CD4-positive, alpha-beta T cell treated with Interleukin-4 for 4 hours (primary cell): Measurements from ENCODE around the gene FER.
A peak's percentile ranks its signal among the peaks of the same experiment; 100 is the strongest.
"Not testable (repeated sequence)": the region's sequence is repeated elsewhere in the genome, so short reads cannot be mapped to it uniquely, and the experiment has no call there.

ENCODE experiments used
- DNase-seq: peaks from one replicate; pipeline ENCODE4 v3.0.0-alpha.2; 2020

FER gene

DNA sequence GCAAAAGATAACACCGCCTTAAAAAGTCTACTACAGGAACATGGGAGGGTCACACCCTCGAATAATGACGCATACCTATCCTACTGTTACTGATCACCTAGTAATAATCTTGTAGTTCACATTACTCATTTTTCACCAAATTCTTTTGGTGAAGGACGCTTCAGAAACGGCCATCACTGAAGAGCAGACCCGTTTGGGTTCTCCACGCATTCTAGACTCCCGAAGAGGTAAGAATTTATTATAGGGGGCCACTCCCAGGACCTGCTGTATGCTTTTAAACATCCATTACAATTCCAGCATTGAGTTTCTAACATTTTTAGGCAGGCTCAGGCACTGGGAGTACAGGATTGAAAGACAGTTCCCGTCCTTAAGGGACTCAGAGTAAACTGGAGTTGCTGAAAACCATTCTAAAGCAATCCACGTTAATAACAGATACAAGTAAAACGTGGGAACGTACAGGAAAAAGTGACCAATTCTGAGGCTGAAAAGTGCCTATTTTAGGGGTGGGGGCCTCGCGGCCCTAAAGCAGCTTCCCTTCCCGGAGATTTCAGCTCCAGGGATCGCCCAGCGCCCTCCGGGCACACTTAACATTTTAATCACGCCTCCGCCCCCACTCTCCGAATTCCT lies at the start of gene FER:
TSS of gene FER (plus strand) at position 124 of the 627 bp plus-strand sequence. CDS start 50,286 bp downstream, outside the sequence.
- peak; percentile 82 for DNase-seq

DNA sequence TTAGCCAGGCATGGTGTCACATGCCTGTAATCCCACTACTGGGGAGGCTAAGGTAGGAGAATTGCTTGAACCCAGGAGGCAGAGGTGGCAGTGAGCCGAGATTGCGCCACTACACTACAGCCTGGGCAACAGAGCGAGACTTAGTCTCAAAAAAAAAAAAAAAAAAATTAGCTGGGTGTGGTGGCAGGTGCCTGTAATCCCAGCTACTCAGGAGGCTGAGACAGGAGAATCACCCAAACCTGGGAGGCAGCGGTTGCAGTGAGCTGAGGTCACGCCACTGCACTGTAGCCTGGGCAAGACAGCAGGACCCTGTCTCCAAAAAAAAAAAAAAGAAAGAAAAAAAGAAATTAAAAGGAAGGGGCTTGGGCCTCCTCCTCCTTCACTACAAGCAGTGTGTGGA lies 47.3 kb upstream of the FER start:
- not testable (repeated sequence) for DNase-seq

DNA sequence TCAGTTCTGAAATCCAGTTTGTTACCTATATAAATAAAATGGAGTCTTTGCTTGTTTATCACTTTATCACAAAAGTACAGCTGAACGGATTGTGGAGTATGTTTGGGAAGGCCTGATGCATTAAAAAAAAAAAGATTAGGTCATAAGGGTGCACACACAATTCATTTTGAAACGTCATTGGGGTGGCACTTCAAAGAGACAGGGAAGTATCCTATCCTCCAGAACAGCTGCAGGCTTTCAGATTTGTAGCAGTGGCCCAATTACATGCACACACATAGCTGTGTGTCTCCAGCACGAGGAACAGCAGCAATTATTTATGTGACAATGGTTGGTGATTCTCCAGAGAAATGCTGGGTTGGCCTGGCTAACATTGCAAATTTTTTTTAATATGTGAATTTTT lies 46.8 kb upstream of the FER start:
- DNase-seq: no peak

DNA sequence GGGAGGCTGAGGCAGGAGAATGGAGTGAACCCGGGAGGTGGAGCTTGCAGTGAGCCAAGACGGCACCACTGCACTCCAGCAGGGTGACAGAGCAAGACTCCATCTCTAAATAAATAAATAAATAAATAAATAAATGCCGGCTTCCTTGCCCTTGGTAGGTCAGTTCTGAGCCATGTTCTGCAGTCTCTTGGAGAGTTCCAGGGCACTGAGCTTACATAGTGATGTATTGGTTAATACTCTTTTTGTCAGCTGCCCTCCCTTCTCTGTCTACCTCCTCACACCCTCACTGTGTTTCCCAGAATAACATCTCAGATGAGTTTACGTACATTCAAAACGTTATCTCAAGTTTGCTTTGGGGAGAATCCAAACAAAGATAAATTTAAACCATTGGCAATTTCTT lies 45.2 kb upstream of the FER start:
- no peak for DNase-seq

DNA sequence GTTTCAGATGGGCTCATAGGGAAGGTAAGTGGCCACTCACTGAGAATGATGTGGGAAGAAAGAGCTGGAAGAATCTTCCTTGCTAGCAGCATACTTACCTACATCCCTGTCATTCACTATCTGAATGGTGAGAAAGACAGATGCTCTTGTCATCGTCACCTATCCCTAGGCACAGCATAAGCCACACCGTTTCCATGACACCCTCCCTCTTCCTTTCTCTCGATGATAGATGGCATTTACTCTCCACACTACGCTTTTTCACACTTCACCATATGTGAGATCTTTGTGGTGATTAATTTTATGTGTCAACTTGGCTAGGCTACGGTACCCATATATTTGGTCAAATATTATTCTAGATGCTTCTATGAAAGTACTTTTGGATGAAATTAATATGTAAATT lies 44.4 kb upstream of the FER start:
- no peak for DNase-seq

DNA sequence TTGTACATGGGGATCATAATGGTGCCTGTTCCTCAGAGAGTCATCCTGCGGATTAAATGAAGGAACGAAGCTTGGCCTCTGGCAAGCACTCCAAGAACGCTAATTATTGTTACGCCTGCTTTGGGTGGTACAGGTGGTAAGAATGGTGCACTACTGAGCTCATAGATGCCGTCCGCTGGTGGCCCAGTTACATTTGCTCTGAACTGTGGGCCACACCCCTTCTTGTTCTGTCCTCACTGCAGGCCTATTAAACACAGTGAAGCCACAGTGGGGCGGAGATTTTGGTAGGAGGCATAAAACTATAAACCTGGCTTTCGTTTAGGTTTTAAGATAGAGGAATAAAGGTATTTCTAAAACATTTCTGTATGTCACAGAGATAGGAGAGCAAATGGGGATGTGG lies 40.6 kb upstream of the FER start:
- no peak for DNase-seq

DNA sequence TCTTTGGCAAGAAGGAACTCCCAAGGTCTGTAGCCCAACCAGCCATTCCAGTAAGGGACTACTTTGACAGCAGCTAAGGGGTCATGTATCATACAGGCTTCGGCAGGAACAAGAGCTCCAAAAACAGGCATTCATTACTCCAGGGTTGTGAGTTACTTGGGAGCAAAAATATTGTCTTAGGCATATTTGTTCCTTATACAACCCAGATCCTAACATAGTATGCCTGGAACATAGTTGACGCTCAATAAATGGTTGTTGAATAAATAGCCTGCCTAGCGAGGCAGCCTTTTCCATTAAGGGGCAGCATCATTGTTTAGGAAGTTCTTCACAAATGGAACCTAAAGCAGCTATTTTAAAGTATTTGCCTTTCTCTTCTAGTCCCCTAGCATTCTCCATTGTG lies 35.8 kb upstream of the FER start:
- DNase-seq: no peak

DNA sequence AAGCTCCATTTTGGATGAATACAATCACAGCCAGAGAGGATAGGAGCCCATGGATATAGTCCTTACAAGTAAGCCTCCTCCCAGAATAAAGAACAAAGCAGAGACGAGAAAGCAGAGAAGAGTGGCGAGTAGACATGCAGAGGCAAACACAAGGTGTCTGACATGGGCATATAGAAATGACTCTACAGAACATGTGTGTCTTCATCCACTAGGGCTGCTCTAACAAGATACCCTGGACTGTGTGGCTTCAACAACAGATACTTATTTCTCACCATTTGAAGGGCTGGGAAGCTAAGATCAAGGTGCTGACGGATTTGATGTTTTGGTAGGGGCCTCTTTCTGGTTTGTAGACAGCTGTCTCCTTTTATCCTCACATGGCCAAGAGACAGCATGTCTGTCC lies 32.3 kb upstream of the FER start:
- no peak for DNase-seq

DNA sequence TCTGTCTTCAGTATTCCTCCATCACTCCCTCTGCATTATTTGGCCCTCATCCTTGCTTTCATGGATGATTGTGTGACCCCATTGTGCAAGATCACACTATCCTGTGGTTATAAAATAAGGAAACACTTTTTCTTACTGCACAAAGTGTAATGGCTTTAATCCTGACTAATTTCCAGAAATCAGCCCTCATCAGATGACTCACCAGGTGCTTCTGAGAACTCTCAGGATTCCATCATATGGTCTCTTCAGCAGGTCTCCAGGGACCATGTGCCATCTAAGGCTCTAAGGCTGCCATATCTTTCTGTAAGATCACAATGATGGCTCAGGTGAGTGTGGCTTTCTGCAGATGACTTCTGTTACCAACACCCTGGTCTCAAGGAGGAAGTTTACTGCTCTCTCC lies 27.3 kb upstream of the FER start:
- no peak for DNase-seq

DNA sequence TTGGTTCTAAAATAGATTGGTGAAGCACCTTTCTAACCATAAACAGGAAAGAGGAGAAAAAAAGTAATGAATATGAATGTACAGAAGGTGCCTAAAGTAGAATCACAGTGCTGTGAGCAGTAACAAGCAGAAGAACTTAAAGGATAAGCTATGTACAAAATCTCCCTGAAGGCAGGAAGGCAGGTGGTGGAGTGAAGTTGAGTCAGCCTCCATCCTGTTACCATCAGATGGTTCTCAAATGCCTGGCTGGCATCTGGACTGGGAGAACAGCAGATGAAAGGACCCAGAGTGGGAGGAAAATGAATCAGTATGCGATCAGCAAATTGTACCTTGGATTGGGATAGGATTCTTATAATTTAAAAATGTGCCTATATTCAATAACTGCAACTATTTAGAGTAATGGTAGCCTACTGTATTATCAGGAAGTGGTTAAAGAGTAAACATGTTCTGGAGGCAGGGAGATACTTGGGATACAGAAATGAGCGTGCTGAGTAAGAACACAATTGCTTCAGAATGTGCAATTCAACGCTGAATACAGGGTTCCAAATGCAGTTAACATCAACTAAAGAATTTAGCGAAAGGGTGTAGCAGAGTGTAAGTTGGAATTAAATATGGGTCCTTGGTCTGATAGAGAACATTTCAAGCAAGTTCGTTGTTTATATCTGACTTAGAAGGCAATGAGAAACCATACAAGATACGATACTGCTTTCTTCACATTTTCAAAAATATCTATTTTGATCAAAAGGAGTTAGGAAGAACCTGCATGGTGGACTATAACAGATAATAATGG lies 21.1 kb upstream of the FER start:
- no peak for DNase-seq

DNA sequence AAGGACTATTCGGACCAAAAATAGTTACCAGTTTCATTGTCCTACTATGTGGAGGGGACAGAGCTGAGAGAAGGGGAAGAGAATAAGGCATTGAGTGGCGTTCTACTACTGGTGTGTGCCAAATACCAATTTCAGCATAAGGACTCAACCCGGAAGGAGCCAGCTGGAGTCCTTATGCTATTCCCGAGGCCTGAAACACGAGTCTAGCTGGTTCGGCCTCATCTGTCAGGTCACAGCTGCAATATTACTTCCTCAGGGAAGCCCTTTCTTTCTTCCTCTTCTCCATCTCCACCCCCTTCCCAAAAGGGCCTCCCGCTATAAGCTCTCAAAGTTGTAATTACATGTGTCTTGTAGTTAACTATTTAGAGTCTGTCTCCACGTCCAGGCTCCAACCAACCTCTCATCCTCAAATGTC lies 20.5 kb upstream of the FER start:
- no peak for DNase-seq

DNA sequence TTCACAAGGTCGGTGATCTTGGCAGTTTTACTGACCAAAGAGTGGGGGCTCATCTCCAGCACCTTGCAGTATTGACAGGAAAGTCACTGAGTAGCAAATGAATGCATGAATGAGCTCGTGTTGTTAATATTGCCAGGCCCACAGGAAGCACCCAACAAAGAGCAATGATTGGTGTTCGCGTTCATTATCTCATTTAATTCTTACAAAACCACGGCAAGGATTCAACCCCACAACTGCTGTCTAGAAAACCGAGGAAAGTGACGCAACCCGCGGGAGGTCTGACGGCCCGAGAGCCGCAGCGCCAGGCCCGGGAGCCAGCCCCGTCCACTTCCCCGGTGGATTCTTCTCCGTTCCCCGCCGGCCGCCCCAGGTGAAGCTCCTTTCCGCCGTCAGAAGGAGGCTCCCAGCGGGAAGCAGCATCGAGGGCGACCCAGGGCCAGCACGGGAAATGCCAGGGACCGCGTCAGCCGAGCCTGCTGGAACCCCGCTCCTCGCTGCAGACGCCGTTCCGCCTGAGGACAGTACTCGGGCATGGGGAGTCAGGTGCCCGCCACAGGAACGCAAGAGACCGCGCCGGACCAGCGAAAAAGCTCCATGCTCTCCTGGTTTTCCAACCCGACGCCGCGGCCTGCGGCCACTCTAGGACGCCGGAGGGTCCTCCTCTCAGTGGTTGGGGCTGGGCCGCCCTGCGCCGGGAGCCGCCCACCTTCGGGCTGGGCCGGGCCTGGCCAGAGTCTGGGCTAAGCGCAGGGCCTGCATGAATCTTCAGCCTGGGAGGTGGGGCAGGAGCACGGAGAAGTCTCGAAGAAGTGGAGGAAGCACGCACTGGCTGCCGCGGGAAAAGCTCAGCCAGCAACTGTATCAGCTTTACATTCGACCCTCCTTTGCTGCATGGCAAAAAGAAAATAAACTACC lies 19.8 kb upstream of the FER start:
- peak; percentile 35 for DNase-seq

DNA sequence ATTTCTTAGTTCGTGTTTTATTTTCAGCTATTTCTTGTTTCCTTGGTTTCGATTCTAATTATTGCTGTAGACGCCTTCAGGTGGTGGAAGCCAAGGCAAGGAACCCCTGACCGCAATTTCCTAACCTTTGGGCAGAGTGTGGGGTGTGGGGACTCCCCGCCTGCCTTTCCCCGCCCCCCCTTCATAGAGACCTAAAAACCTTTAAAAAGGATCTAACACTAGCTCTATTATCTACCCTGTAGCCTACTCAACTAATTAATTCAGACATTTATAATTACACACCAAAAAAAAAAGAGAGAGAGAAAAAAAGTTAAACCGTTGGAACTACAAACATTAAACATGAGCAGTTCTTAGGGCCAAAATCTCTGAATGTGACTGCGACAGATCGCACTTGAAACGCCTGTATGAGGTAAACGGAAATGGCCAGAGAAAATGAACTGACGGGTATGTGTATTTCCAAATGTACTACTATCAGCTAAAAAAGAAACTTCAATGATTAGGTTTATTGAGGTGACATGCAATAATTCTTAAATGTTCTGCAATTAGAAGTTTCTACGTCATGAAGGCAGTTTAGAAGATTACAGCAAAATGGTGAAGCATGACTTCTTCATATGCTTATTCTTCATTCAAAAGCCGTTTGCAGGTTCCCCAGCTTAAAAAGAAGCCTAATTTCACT lies 19.0 kb upstream of the FER start:
- DNase-seq: peak; percentile 48

DNA sequence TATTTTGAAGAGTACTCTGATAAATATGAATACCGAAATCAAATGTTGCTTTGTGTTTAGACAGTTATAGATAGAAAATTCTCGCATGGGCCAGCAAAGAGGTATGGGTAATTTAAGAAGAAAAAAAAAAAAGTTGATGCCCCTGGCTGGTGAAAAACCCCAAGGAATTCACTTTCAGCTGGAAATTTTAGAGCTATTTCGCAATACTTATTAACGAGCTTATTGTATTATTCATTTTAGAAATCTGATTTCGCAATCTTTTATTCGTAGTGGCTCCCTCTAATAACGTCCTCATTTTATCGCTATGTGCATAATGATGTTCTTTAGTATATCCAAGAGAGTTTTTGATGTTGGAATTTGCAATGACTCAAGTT lies 18.5 kb upstream of the FER start:
- no peak for DNase-seq

DNA sequence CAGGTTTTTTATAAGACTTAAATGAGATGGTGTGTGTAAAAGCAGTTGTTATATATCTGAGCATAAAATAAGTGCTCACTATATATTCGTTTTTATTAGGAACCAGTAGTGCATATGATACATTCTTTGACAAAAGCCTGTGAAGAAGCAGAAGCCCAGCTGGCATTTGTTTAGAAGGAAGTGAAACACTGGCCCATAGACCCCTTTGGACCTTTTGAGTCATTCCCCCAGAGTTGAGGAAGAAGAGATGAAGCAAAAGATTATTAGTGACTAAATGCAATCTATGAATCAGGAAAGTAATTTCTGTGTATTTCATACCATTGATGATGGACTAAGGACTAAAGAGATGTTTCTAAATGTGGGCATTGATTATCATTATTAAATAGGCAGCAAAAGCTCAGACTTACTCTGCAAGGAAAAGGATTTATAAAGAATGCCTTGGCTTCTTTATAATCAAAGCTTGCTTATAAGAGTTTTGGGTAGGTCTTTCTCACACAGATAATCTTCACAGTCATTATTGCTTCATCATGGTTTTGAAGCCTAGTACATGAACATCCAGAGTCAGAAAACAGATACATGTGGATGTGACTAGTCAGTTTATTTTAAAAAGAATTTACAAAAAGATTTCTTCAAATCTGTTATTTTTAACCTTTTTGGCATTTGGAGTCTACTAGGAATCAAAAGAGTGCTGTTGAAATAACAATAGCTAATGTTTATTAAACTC lies 16.9 kb upstream of the FER start:
- DNase-seq: no peak

DNA sequence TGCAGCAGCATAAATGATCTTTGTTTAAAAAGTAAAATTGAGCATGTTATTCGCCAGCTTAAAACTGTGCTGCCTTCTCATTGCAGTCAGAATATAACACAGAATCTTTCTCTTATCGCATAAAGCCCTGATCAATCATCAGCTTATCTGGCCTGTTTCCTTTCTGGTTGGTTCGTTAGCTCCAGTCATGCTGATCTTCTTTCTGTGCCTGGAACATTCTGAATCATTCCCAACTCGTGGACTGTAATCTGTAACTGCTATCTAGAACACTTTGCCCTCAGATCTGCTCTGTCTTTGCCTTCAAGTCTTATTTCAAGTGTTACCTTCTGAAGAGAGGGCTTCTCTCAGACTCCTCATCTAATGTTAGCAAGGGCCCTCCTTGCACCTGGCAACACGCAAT lies 11.9 kb upstream of the FER start:
- no peak for DNase-seq

DNA sequence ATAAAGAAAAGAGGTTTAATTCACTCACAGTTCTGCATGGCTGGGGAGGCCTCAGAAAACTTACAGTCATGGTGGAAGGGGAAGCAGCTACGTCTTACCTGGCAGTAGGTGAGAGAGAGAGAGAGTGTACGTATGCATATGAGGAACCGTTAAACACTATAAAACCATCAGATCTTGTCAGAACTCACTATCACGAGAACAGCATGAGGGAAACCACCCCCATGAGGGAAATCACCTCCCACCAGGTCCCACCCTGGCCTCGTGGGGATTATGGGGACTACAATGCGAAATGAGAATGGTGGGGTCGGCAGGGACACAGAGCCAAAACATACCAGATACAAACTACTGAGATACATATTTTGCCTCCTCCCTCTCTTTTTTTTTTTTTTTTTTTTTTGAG lies 10.8 kb upstream of the FER start:
- DNase-seq: no peak

DNA sequence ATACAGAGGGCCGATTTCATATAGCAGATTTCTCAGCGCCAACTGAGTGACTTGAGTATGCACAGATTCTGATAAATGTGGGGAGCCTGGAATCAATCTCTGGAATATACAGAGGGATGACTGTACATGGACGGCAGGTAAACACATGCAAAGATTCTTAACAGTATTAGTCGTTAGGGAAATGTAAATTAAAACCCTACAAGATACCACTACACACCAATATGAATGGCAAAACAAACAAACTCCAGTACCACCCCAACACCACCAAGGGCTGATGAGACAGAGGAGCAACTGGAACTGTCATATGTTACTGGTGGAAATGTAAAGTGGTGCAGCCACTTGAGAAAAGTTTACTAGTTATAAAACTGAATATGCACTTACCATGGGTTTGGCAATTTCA lies 8.3 kb upstream of the FER start:
- no peak for DNase-seq

DNA sequence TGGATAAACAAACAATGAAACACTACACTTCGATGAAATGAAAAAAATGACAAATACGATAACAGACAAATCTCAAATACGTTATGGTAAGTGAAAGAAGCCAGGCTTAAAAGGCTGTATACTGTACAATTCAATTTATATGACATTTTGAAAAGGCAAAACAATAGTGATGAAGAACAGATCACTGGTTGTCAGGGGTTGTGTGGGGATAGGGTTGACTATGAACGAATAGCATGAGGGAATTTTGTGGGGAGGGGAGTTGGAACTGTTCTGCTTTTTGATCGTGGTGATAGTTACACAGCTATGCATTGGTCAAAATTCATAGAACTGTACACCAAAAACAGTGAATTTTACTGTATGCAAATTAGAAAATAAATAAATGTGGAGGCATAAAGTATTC lies 7.8 kb upstream of the FER start:
- DNase-seq: no peak

DNA sequence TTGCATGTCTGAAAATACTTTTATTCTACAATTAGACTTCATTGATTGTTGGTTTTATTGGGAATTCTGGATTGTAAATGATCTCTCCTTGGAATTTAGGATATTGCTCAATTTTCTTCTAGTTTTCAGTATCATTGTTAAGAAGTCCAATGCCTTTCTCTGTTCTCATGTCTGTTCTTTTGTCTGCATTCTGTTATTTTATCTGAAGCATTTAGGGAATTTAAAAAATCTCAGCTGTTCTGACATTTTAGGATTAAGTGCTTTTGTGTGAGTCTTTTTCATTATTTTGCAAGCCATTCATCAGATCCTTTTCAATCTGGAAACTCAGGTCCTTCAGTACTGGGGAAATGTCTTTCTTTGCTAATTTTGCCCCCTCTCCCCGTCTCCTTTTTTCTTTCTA lies 4.4 kb upstream of the FER start:
- no peak for DNase-seq

DNA sequence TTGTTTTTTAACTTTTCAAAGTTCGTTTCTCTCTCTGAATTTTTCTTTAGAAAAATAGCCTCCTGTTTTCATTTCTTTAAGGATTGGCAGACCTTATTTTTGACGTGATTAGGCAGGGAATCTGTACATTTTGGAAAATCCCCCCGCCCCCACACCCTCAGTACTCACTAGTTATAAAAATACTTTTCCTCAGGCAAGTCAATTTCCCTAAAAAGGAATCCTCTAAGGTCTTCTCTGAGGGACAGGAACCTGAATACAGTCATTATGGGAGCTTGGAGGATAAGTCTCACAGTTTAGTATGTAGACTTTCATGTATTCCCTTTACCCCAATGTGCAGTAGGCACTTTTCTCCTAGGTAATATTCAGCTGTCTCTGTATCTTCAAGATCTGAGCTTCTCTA lies 3.9 kb upstream of the FER start:
- DNase-seq: no peak

DNA sequence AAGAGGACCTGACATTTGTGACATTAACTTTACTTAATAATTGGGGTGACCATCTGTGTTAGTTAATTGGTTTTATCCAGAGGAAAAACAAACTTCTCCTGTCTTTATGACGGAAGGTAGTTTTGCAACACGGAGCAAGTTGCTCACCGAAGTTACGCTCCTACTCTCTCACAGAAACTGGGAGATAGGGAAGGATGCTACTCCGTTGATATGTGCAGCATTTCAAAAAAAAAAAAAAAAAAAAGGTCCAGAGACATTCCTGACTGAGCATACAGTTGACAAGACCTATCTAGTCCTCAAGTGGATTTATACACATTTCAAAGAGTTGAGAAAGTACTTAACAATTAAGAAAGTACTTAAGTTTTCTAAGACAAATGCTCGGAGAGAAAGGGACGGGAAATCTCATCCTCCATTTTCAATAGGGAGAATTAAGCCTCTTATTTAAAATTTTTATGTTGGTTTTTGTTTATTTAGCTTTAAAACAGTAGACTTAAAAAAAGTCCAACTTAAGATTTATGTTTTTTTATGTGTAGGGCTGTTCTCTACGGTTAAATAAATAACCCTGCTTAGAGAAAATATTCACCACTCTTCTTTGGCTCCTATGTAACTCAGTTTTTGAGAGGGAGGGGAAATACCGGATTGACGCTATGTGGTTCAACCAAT lies 455 bp upstream of the FER start:
- DNase-seq: no peak
